ENCODE results near the gene KCTD20. TPM values are rescaled to one million over a fixed set of nuclear protein-coding genes. Genes with fewer than 3 reads are reported as not detected.
A peak's percentile ranks its signal among the peaks of the same experiment; 100 is the strongest.

The KCTD20 gene
- total and polyA plus RNA-seq, 9 of the 15 experiments (the other 6 are each of a cell fraction or from before 2014, with no cell fraction given): 28.9 to 160 (median 70.6) TPM

- TF ChIP-seq, protein P1, sequence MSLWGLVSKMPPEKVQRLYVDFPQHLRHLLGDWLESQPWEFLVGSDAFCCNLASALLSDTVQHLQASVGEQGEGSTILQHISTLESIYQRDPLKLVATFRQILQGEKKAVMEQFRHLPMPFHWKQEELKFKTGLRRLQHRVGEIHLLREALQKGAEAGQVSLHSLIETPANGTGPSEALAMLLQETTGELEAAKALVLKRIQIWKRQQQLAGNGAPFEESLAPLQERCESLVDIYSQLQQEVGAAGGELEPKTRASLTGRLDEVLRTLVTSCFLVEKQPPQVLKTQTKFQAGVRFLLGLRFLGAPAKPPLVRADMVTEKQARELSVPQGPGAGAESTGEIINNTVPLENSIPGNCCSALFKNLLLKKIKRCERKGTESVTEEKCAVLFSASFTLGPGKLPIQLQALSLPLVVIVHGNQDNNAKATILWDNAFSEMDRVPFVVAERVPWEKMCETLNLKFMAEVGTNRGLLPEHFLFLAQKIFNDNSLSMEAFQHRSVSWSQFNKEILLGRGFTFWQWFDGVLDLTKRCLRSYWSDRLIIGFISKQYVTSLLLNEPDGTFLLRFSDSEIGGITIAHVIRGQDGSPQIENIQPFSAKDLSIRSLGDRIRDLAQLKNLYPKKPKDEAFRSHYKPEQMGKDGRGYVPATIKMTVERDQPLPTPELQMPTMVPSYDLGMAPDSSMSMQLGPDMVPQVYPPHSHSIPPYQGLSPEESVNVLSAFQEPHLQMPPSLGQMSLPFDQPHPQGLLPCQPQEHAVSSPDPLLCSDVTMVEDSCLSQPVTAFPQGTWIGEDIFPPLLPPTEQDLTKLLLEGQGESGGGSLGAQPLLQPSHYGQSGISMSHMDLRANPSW (CRISPR knock-in tag; IDR thresholded peaks at IDR 0.05): peak; percentile 15
- TF ChIP-seq CHD1 (IDR thresholded peaks at IDR 0.05; ENCODE audit: low read length) (no peak), RAD51 (IDR thresholded peaks at IDR 0.05; ENCODE audit: borderline replicate concordance, low read depth) (peak; percentile 99), CGGBP1 (CRISPR knock-in tag; IDR thresholded peaks at IDR 0.05) (0 out of 2 replicates have a peak, but pooled peaks have one; percentile 33), PATZ1 (CRISPR knock-in tag; IDR thresholded peaks at IDR 0.05; ENCODE audit: borderline replicate concordance) (0 out of 2 replicates have a peak, but pooled peaks have one; percentile 8), ZEB2 (IDR thresholded peaks at IDR 0.05) (no peak), NCOA1 (IDR thresholded peaks at IDR 0.05; ENCODE audit: low read depth) (no peak), THRAP3 (IDR thresholded peaks at IDR 0.05; ENCODE audit: borderline replicate concordance) (no peak), POLR3A (IDR thresholded peaks at IDR 0.05; ENCODE audit: borderline replicate concordance, extremely low read depth, insufficient read depth, insufficient read length) (no peak), PTRF (tag; IDR thresholded peaks at IDR 0.05) (no peak)
- TF ChIP-seq, protein P2, sequence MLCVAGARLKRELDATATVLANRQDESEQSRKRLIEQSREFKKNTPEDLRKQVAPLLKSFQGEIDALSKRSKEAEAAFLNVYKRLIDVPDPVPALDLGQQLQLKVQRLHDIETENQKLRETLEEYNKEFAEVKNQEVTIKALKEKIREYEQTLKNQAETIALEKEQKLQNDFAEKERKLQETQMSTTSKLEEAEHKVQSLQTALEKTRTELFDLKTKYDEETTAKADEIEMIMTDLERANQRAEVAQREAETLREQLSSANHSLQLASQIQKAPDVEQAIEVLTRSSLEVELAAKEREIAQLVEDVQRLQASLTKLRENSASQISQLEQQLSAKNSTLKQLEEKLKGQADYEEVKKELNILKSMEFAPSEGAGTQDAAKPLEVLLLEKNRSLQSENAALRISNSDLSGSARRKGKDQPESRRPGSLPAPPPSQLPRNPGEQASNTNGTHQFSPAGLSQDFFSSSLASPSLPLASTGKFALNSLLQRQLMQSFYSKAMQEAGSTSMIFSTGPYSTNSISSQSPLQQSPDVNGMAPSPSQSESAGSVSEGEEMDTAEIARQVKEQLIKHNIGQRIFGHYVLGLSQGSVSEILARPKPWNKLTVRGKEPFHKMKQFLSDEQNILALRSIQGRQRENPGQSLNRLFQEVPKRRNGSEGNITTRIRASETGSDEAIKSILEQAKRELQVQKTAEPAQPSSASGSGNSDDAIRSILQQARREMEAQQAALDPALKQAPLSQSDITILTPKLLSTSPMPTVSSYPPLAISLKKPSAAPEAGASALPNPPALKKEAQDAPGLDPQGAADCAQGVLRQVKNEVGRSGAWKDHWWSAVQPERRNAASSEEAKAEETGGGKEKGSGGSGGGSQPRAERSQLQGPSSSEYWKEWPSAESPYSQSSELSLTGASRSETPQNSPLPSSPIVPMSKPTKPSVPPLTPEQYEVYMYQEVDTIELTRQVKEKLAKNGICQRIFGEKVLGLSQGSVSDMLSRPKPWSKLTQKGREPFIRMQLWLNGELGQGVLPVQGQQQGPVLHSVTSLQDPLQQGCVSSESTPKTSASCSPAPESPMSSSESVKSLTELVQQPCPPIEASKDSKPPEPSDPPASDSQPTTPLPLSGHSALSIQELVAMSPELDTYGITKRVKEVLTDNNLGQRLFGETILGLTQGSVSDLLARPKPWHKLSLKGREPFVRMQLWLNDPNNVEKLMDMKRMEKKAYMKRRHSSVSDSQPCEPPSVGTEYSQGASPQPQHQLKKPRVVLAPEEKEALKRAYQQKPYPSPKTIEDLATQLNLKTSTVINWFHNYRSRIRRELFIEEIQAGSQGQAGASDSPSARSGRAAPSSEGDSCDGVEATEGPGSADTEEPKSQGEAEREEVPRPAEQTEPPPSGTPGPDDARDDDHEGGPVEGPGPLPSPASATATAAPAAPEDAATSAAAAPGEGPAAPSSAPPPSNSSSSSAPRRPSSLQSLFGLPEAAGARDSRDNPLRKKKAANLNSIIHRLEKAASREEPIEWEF (CRISPR knock-in tag; IDR thresholded peaks at IDR 0.05): peak; percentile 54; the same call in 1 of the 2 replicates
- TF ChIP-seq, protein P3, sequence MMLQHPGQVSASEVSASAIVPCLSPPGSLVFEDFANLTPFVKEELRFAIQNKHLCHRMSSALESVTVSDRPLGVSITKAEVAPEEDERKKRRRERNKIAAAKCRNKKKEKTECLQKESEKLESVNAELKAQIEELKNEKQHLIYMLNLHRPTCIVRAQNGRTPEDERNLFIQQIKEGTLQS (IDR thresholded peaks at IDR 0.05): no peak
- TF ChIP-seq, protein P3 (CRISPR knock-in tag; conservative IDR thresholded peaks at IDR 0.05): peak; percentile 72
- TF ChIP-seq, protein P4, sequence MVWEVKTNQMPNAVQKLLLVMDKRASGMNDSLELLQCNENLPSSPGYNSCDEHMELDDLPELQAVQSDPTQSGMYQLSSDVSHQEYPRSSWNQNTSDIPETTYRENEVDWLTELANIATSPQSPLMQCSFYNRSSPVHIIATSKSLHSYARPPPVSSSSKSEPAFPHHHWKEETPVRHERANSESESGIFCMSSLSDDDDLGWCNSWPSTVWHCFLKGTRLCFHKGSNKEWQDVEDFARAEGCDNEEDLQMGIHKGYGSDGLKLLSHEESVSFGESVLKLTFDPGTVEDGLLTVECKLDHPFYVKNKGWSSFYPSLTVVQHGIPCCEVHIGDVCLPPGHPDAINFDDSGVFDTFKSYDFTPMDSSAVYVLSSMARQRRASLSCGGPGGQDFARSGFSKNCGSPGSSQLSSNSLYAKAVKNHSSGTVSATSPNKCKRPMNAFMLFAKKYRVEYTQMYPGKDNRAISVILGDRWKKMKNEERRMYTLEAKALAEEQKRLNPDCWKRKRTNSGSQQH (CRISPR knock-in tag; IDR thresholded peaks at IDR 0.05): no peak
Observed at GRCh38 chr6:36423101-36423824, 19.5 kb upstream of the KCTD20 start (continued).
